Activated naive CD8-positive, alpha-beta T cell (primary cell): ENCODE measurements around the gene MOXD1.
"Not testable (repeated sequence)": the region's sequence is repeated elsewhere in the genome, so short reads cannot be mapped to it uniquely, and the experiment has no call there.

ENCODE experiments used
- H3K27ac Mint-ChIP-seq: one replicate; pipeline ENCODE4 v1.8.0; 2021; ENCODE audit warnings: mixed read lengths
- H3K27me3 Mint-ChIP-seq: one replicate; pipeline ENCODE4 v1.8.0; 2021; ENCODE audit warnings: mixed read lengths
- H3K36me3 Mint-ChIP-seq: one replicate; pipeline ENCODE4 v1.8.0; 2021; ENCODE audit warnings: mixed read lengths
- H3K4me1 Mint-ChIP-seq: one replicate; pipeline ENCODE4 v1.8.0; 2021; ENCODE audit warnings: low read depth, mixed read lengths
- H3K4me3 Mint-ChIP-seq: one replicate; pipeline ENCODE4 v1.8.0; 2021; ENCODE audit warnings: mild to moderate bottlenecking, mixed read lengths
- H3K9me3 Mint-ChIP-seq: one replicate; pipeline ENCODE4 v1.8.0; 2021; ENCODE audit warnings: low read depth, mixed read lengths

MOXD1 gene

DNA sequence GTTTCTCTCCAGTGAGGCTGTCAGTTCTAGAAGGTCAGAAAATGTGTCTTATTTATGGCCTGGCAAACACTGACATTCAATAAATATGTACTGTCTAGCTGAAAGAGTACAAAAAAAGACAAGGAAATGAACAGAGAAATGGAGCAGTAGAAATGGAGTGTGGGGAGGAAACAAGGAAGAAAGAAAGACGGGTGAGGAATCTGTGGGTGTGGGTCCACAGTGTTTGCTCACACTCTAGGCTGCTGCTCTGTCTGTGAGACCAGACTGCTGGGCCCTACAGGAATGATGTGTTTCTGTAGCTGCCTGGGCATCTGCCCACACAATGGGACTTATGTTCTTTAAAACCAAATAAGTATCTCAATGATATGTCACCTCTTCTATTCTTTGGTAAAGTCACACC is 114.2 kb downstream of the MOXD1 start:
- Mint-ChIP-seq H3K4me3 (no peak overlapping the region), H3K4me1 (no peaks in the 10 kb centered on the region), H3K27ac (no peak overlapping the region), H3K9me3 (no peaks in the 10 kb centered on the region), H3K36me3 (no peaks in the 10 kb centered on the region), H3K27me3 (peaks cover 4% of the 10 kb centered on the region)

- no peak overlapping the region for H3K4me3 Mint-ChIP-seq
- H3K27ac Mint-ChIP-seq, result no peak overlapping the region
- no peaks in the 10 kb centered on the region for H3K9me3 Mint-ChIP-seq
- H3K27me3 Mint-ChIP-seq, result peaks cover 5% of the 10 kb centered on the region
- H3K4me1 Mint-ChIP-seq, result no peaks in the 10 kb centered on the region
- H3K36me3 Mint-ChIP-seq, result no peaks in the 10 kb centered on the region
These were observed 114.8 kb downstream of the MOXD1 start for GRCh38 chr6:132286298-132287019.

- Mint-ChIP-seq H3K27me3 (peaks cover 8% of the 10 kb centered on the region), H3K4me1 (no peaks in the 10 kb centered on the region), H3K9me3 (no peaks in the 10 kb centered on the region), H3K4me3 (no peak overlapping the region), H3K27ac (no peak overlapping the region), H3K36me3 (no peaks in the 10 kb centered on the region)
These were observed 116.1 kb downstream of the MOXD1 start for GRCh38 chr6:132285004-132285780.

DNA sequence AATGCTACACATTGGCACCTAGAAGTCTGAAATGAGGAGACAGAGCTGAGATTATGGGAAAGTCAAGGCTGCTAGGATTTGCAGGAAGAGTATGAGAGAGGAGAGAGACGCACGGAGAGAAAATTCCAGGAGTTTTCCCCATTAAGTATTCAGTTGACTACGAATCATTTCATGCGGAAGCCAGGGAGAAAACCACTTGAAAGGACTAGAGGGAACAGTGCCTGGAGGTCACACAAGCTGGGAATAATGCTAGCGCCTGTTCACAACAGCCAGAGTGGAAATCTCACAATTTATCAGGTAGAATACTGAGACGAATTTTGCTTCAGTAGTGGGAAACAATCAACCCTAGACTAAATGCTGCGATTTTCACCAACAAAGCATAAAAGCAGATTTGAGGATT is 118.6 kb downstream of the MOXD1 start:
- H3K4me3 Mint-ChIP-seq, result no peak overlapping the region

GRCh38 chr6:132280436-132280835 is 120.8 kb downstream of the MOXD1 start:
- H3K9me3 Mint-ChIP-seq, result no peaks in the 10 kb centered on the region
- H3K27ac Mint-ChIP-seq, result no peak overlapping the region
- H3K4me1 Mint-ChIP-seq, result no peaks in the 10 kb centered on the region
- H3K27me3 Mint-ChIP-seq, result peaks cover 13% of the 10 kb centered on the region
- H3K36me3 Mint-ChIP-seq, result no peaks in the 10 kb centered on the region
- no peak overlapping the region for H3K4me3 Mint-ChIP-seq

More for the DNA sequence above, 118.6 kb downstream of the MOXD1 start:
- Mint-ChIP-seq H3K27me3 (peaks cover 8% of the 10 kb centered on the region), H3K9me3 (no peaks in the 10 kb centered on the region), H3K36me3 (no peaks in the 10 kb centered on the region), H3K4me1 (no peaks in the 10 kb centered on the region), H3K27ac (no peak overlapping the region)

DNA sequence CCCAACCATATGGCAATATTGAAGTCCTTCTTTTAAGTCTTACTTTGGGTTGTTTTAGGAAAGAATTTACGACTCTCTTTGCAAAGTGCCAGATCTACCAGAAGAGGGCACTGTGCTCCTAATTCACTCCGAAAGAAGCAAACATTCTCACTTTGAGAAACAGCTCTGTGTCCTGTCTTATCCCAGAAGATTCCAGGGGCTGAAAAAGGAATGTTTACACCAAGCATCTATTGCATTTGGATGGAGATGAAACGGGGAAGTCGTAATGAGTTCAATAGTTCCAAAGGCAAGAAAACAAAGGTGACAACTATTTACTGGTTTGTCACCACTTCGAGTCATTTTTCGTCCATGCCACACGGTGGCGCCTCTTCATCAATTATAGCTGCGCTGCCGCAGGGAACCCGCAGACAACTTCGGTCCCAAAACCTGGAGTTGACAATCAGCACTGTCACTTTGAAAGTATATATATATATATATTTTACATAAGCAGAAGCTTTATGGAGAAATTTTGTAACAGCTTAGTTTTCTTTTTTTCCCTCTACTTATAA is 121.6 kb downstream of the MOXD1 start:
- no peaks in the 10 kb centered on the region for H3K4me1 Mint-ChIP-seq
- peak overlapping the region; percentile 83 for H3K4me3 Mint-ChIP-seq
- H3K27me3 Mint-ChIP-seq, result peaks cover 13% of the 10 kb centered on the region
- H3K9me3 Mint-ChIP-seq, result no peaks in the 10 kb centered on the region
- no peak overlapping the region for H3K27ac Mint-ChIP-seq
- H3K36me3 Mint-ChIP-seq, result no peaks in the 10 kb centered on the region

- Mint-ChIP-seq H3K27me3 (peaks cover 7% of the 10 kb centered on the region), H3K27ac (no peak overlapping the region), H3K4me3 (no peak overlapping the region), H3K9me3 (no peaks in the 10 kb centered on the region), H3K36me3 (no peaks in the 10 kb centered on the region), H3K4me1 (no peaks in the 10 kb centered on the region)
These were observed 126.0 kb downstream of the MOXD1 start for GRCh38 chr6:132275066-132275970.

- H3K27me3 Mint-ChIP-seq, result peaks cover 7% of the 10 kb centered on the region
- no peak overlapping the region for H3K27ac Mint-ChIP-seq
- H3K9me3 Mint-ChIP-seq, result no peaks in the 10 kb centered on the region
- no peaks in the 10 kb centered on the region for H3K4me1 Mint-ChIP-seq
- no peak overlapping the region for H3K4me3 Mint-ChIP-seq
- H3K36me3 Mint-ChIP-seq, result no peaks in the 10 kb centered on the region
These were observed 128.5 kb downstream of the MOXD1 start for GRCh38 chr6:132272776-132273175.

DNA sequence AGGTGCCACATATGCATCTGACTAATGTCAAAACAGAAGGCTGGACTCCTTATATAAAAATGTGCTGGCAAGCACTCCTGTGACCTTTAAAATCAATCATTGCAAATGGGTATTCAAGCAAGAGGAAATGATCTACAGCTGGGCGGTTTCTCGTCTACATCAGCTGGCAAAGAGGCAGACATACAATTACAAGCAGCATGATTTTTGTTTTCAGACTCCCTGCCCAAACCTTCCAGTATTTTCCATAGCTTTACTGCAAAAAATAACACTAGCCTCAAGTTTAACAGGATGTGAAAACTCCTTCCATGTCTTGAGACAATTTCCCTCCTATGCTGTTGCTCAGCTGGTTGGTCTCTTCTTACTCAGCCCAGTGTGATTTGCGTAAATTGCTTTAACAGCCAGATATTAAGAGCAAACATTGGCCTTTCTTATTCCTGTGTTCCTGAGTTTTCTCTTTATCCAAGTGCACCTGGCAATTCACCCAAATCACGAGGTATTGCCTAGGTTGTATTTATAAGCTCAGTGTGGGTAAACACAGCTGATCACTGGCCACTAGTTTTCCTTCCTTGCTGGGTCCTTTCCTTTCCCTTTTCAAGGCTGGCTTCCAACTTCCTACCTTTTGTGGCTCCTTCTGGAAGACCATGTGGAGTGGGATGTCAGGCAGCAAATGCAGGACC is 130.4 kb downstream of the MOXD1 start:
- no peaks in the 10 kb centered on the region for H3K36me3 Mint-ChIP-seq
- peaks cover 4% of the 10 kb centered on the region for H3K27me3 Mint-ChIP-seq
- H3K9me3 Mint-ChIP-seq, result no peaks in the 10 kb centered on the region
- no peaks in the 10 kb centered on the region for H3K4me1 Mint-ChIP-seq
- no peak overlapping the region for H3K4me3 Mint-ChIP-seq
- H3K27ac Mint-ChIP-seq, result no peak overlapping the region

- H3K36me3 Mint-ChIP-seq, H3K4me1 Mint-ChIP-seq, H3K4me3 Mint-ChIP-seq, H3K9me3 Mint-ChIP-seq, H3K27ac Mint-ChIP-seq, H3K27me3 Mint-ChIP-seq: not testable (repeated sequence)
These were observed 132.6 kb downstream of the MOXD1 start for GRCh38 chr6:132268666-132269065.

DNA sequence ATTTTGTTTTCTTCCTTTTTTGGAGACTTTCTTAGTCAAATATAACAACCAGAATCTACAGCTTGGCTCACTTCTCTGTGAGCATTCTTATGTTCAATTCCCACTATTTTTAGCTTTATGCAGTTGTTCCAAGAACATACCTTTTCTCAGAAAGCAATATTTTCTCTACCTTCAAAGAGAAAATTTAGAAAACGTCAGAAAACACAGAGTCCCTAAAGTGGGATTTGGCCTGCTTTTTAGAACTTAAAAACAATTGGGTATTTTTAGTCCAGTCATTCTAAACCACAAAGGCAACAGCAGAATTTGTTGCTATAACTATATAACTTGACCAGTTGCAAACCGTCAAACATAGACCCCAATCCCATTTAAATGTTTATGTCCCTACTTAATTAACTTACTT is 133.1 kb downstream of the MOXD1 start:
- Mint-ChIP-seq H3K4me3 (no peak overlapping the region), H3K4me1 (no peaks in the 10 kb centered on the region), H3K27ac (no peak overlapping the region), H3K27me3 (no peaks in the 10 kb centered on the region), H3K36me3 (no peaks in the 10 kb centered on the region), H3K9me3 (no peaks in the 10 kb centered on the region)

DNA sequence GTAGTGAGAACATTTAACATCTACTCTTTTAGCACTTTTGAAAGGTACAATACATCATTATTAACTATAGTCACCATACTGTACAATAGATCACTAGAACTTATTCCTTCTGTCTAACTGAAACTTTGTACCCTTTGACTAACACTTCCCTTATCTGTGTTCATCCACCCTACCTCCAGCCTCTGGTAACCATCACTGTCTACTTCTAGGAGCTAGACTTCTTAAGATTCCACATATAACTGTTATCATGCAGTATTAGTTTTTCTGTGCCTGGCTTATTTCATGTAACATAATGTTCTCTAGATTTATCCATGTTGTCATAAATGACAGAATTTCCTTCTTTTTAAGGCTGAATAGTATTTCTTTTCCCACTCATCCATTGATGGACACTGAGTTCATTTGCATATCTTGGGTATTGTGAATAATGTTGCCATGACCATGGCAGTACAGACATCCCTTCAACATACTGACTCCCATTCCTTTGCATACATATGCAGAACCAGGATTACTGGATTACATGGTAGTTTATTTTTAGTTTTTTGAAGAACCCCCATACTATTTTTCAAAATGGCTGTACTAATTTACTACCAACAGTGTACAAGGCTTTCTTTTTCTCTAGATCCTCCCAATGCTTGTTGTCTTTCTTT is 135.7 kb downstream of the MOXD1 start:
- peaks cover 2% of the 10 kb centered on the region for H3K27me3 Mint-ChIP-seq
- H3K36me3 Mint-ChIP-seq, result no peaks in the 10 kb centered on the region
- H3K4me1 Mint-ChIP-seq, result no peaks in the 10 kb centered on the region
- H3K27ac Mint-ChIP-seq, result no peak overlapping the region
- H3K9me3 Mint-ChIP-seq, result no peaks in the 10 kb centered on the region
- H3K4me3 Mint-ChIP-seq, result no peak overlapping the region

DNA sequence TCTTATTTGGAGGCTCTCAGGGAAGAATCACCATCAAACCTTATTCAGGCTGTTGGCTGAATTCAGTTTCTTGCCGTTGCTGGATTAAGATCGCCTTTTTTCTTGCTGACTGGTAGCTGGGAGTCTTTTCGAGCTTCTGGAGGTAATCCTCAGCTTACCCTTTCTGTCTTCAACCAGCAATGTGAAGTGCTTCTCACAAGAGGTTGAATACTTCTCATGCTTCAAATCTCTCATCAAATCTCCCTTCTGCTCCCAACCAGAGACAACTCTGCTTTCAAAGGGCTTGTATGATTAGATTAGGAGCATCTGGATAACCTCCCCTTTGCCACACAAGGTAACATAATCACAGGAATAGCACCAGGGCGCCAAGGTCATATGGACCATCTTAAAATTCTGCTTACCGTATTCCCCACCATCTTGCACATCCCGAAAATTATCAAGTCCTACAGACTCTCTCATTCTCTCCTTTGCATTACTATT is 137.2 kb downstream of the MOXD1 start:
- Mint-ChIP-seq H3K36me3 (no peaks in the 10 kb centered on the region), H3K27me3 (peaks cover 5% of the 10 kb centered on the region), H3K27ac (no peak overlapping the region), H3K4me1 (no peaks in the 10 kb centered on the region), H3K4me3 (no peak overlapping the region), H3K9me3 (no peaks in the 10 kb centered on the region)

- Mint-ChIP-seq H3K27me3 (peaks cover 7% of the 10 kb centered on the region), H3K4me3 (no peak overlapping the region), H3K27ac (no peak overlapping the region), H3K9me3 (no peaks in the 10 kb centered on the region), H3K36me3 (no peaks in the 10 kb centered on the region), H3K4me1 (no peaks in the 10 kb centered on the region)
These were observed 139.9 kb downstream of the MOXD1 start for GRCh38 chr6:132261354-132261753.
